GM23338 (cell line): ENCODE measurements around the gene GIMAP5. TPM values are rescaled to one million over a fixed set of nuclear protein-coding genes. Genes with fewer than 3 reads are reported as not detected.

ENCODE experiments used
- ATAC-seq: fragments of 200-7000 bp; cut with Tn5 transposase; 3 replicates; pipeline ENCODE4 v1.9.1; 2020
- DNase-seq: peaks from one replicate; pipeline ENCODE4 v3.0.0-alpha.2; 2015; ENCODE audit warnings: low spot score
- H2AFZ ChIP-seq: fragments of 200-600 bp; sonication (generic); 2 replicates; pipeline ENCODE4 v1.8.0; 2016; ENCODE audit warnings: antibody characterized with exemption, mild to moderate bottlenecking, moderate library complexity
- H3F3A ChIP-seq: fragments of 200-600 bp; sonication (generic); replicated peaks from 2 replicates; pipeline ENCODE4 v1.8.0; 2017; ENCODE audit warnings: antibody characterized with exemption, mixed run types, low read depth
- H3K27ac ChIP-seq: fragments of 200-600 bp; sonication (generic); 2 replicates; pipeline ENCODE4 v1.6.1; 2016; ENCODE audit warnings: low read depth
- H3K27me3 ChIP-seq: fragments of 200-600 bp; sonication (generic); 2 replicates; pipeline ENCODE4 v1.8.0; 2016; ENCODE audit warnings: mild to moderate bottlenecking, mixed run types, moderate library complexity; ENCODE audit not compliant: insufficient read depth
- H3K36me3 ChIP-seq: fragments of 200-600 bp; sonication (generic); 2 replicates; pipeline ENCODE4 v1.8.0; 2016; ENCODE audit warnings: mild to moderate bottlenecking; ENCODE audit not compliant: insufficient read depth
- H3K4me1 ChIP-seq: fragments of 200-600 bp; sonication (generic); 2 replicates; pipeline ENCODE4 v1.8.0; 2016; ENCODE audit warnings: mild to moderate bottlenecking, moderate library complexity; ENCODE audit not compliant: insufficient read depth
- H3K4me2 ChIP-seq: fragments of 200-600 bp; sonication (generic); 2 replicates; pipeline ENCODE4 v1.7.1; 2017; ENCODE audit warnings: mixed run types
- H3K4me3 ChIP-seq: fragments of 200-600 bp; sonication (generic); 2 replicates; pipeline ENCODE4 v1.6.1; 2016; ENCODE audit warnings: mixed run types
- H3K79me2 ChIP-seq: fragments of 200-600 bp; sonication (generic); replicated peaks from 2 replicates; pipeline ENCODE4 v1.8.0; 2017; ENCODE audit warnings: mild to moderate bottlenecking; ENCODE audit not compliant: insufficient read depth
- H3K9me2 ChIP-seq: fragments of 200-600 bp; sonication (generic); 2 replicates; pipeline ENCODE4 v1.8.0; 2017; ENCODE audit not compliant: insufficient read depth
- H4K20me1 ChIP-seq: fragments of 200-600 bp; sonication (generic); replicated peaks from 2 replicates; pipeline ENCODE4 v1.8.0; 2017; ENCODE audit warnings: mild to moderate bottlenecking; ENCODE audit not compliant: insufficient read depth
- H3K27ac Mint-ChIP-seq: 2 replicates; pipeline ENCODE4 v1.8.0; 2020; ENCODE audit warnings: inconsistent platforms, mild to moderate bottlenecking, moderate library complexity, mixed read lengths
- H3K27me3 Mint-ChIP-seq: 3 replicates; pipeline ENCODE4 v1.8.0; 2022; ENCODE audit warnings: low read depth, mild to moderate bottlenecking, moderate library complexity, mixed read lengths, inconsistent platforms; ENCODE audit not compliant: insufficient read depth, poor library complexity
- H3K36me3 Mint-ChIP-seq: 3 replicates; pipeline ENCODE4 v1.8.0; 2021; ENCODE audit warnings: low read depth, mild to moderate bottlenecking, inconsistent platforms, moderate library complexity, mixed read lengths
- H3K4me1 Mint-ChIP-seq: 3 replicates; pipeline ENCODE4 v1.8.0; 2020; ENCODE audit warnings: mild to moderate bottlenecking, inconsistent platforms, mixed read lengths
- H3K4me3 Mint-ChIP-seq: 3 replicates; pipeline ENCODE4 v1.8.0; 2021; ENCODE audit warnings: moderate library complexity, mild to moderate bottlenecking, inconsistent platforms, mixed read lengths
- H3K9me3 Mint-ChIP-seq: 3 replicates; pipeline ENCODE4 v1.8.0; 2020; ENCODE audit warnings: moderate library complexity, mild to moderate bottlenecking, inconsistent platforms, mixed read lengths
- ETS1 ChIP-seq: IDR thresholded peaks from 2 replicates; pipeline ENCODE4 v1.6.1; 2016; ENCODE audit warnings: antibody characterized with exemption
- EZH2 ChIP-seq: fragments of 200-600 bp; sonication (generic); IDR thresholded peaks from one replicate; pipeline ENCODE4 v1.8.0; 2017; ENCODE audit warnings: antibody characterized with exemption, mild to moderate bottlenecking, low read depth; ENCODE audit not compliant: unreplicated experiment
- NANOG ChIP-seq: IDR thresholded peaks from 2 replicates; pipeline ENCODE4 v1.6.1; 2016; ENCODE audit warnings: antibody characterized with exemption, borderline replicate concordance
- POLR2AphosphoS5 ChIP-seq: IDR thresholded peaks from 2 replicates; pipeline ENCODE4 v1.6.1; 2016; ENCODE audit warnings: antibody characterized with exemption, low read depth
- STAT1 ChIP-seq: IDR thresholded peaks from one replicate; pipeline ENCODE4 v1.6.1; 2016; ENCODE audit warnings: antibody characterized with exemption; ENCODE audit not compliant: unreplicated experiment
- ZNF331 ChIP-seq: fragments of 250-450 bp; sonication (Bioruptor Pico); IDR thresholded peaks from 2 replicates; pipeline ENCODE4 v1.5.0; 2020; ENCODE audit warnings: low read depth, mild to moderate bottlenecking, moderate library complexity
- ZNF462 ChIP-seq: fragments of 250-450 bp; sonication (Bioruptor Pico); IDR thresholded peaks from 2 replicates; pipeline ENCODE4 v1.5.0; 2020; ENCODE audit warnings: mild to moderate bottlenecking, moderate library complexity
- polyA plus RNA-seq: library from polyadenylated mRNA; unstranded; fragments of >200 nt; fragmentation: Nextera tagmentation; extraction: Ambion mirVana; gene quantifications from 2 replicates; pipeline ENCODE4 v1.2.1, GENCODE V29; 2016
- total RNA-seq: library from RNA; depleted of rRNA; stranded (reverse); fragments of >200 nt; shearing (Covaris generic); gene quantifications from 2 replicates; pipeline ENCODE4 v1.2.3, GENCODE V29; 2014

GIMAP5 gene
- total and polyA plus RNA-seq, 2 experiments from 2014 or later: not detected

- TF ChIP-seq ZNF462 (no peak), EZH2 (no peak), ZNF331 (CRISPR knock-in tag) (no peak)
Measured at GRCh38 chr7:150719436-150719835, 17.8 kb upstream of the GIMAP5 start (continued).

GRCh38 chr7:150719960-150720891 is 17.0 kb upstream of the GIMAP5 start:
- no peaks in the 10 kb centered on the region for H3K36me3 Mint-ChIP-seq
- Histone ChIP-seq H2AFZ (no peak overlapping the region), H3K36me3 (no peaks in the 10 kb centered on the region), H3K4me1 (no peaks in the 10 kb centered on the region), H3K27me3 (peaks cover 37% of the 10 kb centered on the region), H3K4me2 (no peak overlapping the region), H4K20me1 (no peaks in the 10 kb centered on the region; the same call in 1 of the 2 replicates), H3F3A (no peaks in the 10 kb centered on the region), H3K9me2 (no peaks in the 10 kb centered on the region), H3K79me2 (no peaks in the 10 kb centered on the region), H3K27ac (no peak overlapping the region), H3K4me3 (no peak overlapping the region)
- peaks cover 20% of the 10 kb centered on the region for H3K27me3 Mint-ChIP-seq
- no peaks in the 10 kb centered on the region for H3K4me1 Mint-ChIP-seq
- H3K4me3 Mint-ChIP-seq: no peak overlapping the region
- no peak overlapping the region for H3K27ac Mint-ChIP-seq
- DNase-seq (no peak), ATAC-seq (peak; percentile 33; the same call in 2 of the 3 replicates)
- no peaks in the 10 kb centered on the region for H3K9me3 Mint-ChIP-seq
- TF ChIP-seq POLR2AphosphoS5: no peak
- TF ChIP-seq ZNF331 (CRISPR knock-in tag): no peak
- TF ChIP-seq ETS1: no peak
- no peak for TF ChIP-seq ZNF462
- TF ChIP-seq STAT1: no peak
- no peak for TF ChIP-seq NANOG
